Activated naive CD8-positive, alpha-beta T cell treated with anti-CD3 and anti-CD28 coated beads, Interleukin-2, amount 10 ng/mL, durations not matched to agents 7 days and 5 days (primary cell): Measurements from ENCODE around the gene U2AF2. TPM values are rescaled to one million over a fixed set of nuclear protein-coding genes. Genes with fewer than 3 reads are reported as not detected.
A peak's percentile ranks its signal among the peaks of the same experiment; 100 is the strongest.

Experiments used
- ATAC-seq: fragments of 150-1000 bp; cut with Tn5 transposase; one replicate; pipeline ENCODE4 v1.10.0; 2021; ENCODE audit warnings: low read depth, moderate library complexity
- POLR2A ChIA-PET: fragments of 350-600 bp; sonication (Branson Sonifier 250); formaldehyde crosslinking; loops from one replicate; lab custom pipeline; 2021; ENCODE audit warnings: antibody characterized with exemption; lab: Charles Lee
- DNase-seq: peaks from one replicate; pipeline ENCODE4 v3.0.0; 2021
- H3K27ac Mint-ChIP-seq: one replicate; pipeline ENCODE4 v1.8.0; 2022; ENCODE audit warnings: mild to moderate bottlenecking, mixed read lengths
- H3K27me3 Mint-ChIP-seq: one replicate; pipeline ENCODE4 v1.8.0; 2022; ENCODE audit warnings: mild to moderate bottlenecking, moderate library complexity, mixed read lengths
- H3K36me3 Mint-ChIP-seq: one replicate; pipeline ENCODE4 v1.8.0; 2021; ENCODE audit warnings: mild to moderate bottlenecking, mixed read lengths
- H3K4me1 Mint-ChIP-seq: one replicate; pipeline ENCODE4 v1.8.0; 2021; ENCODE audit warnings: mixed read lengths
- H3K4me3 Mint-ChIP-seq: one replicate; pipeline ENCODE4 v1.8.0; 2022; ENCODE audit warnings: mild to moderate bottlenecking, moderate library complexity, mixed read lengths
- H3K9me3 Mint-ChIP-seq: one replicate; pipeline ENCODE4 v1.8.0; 2021; ENCODE audit warnings: mixed read lengths
- total RNA-seq, 2 experiments: library from RNA; stranded (reverse); gene quantifications; one replicate each; pipeline ENCODE4 v1.2.3, GENCODE V29; 2021

The U2AF2 gene
- total RNA-seq, 2 experiments from 2014 or later: 257 to 267 TPM

DNA sequence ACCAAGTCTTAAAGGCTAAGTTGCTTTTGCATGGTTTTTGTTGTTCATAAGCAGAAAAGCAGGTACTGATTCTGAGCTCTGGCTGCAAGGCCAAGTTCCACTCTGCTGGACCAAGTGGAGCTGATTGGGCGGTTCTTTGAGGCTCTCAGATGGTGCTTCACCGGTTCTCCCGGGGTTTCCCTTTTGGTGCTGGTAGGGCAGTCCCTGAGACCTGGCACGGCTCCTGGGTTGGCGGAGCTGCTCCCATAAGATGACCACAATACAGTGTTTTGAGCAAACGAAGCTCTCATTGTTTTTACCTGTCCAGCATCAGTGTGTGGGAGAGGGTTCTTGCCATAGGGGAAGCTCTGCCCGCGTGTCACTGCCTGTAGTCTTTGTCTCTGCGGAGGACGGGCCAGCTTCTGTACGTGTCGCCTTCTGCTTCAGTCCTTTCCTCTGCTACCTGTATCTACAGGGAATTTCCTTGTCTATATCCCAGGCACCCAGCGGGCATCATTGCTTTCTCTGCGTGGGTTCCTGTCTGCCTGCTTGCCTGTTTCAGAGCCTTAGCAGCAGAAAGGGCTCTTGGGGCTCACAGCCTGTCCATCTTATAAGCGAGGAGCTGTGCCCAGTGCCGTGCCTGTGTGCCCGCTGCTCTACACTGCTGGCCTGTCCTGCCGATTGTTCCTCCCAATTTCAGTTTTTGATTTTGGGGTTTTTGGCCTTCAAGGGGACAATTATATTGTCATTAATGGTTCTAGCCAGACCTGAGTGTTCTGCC is 2.3 kb downstream of the U2AF2 start:
- peak overlapping the region; percentile 95 for H3K27ac Mint-ChIP-seq
- peaks cover 25% of the 10 kb centered on the region for H3K36me3 Mint-ChIP-seq
- no peaks in the 10 kb centered on the region for H3K27me3 Mint-ChIP-seq
- ATAC-seq (no peak), DNase-seq (no peak)
- peaks cover 31% of the 10 kb centered on the region for H3K4me1 Mint-ChIP-seq
- H3K9me3 Mint-ChIP-seq: no peaks in the 10 kb centered on the region
- H3K4me3 Mint-ChIP-seq: peak overlapping the region; percentile 86
- POLR2A ChIA-PET: interaction anchor here (1.1 to 1.8 kb wide), 3 partner anchors 10 to 58 kb away, joined by 4 to 9 read pairs (median 6); partner anchors contain the start of gene FIZ1

DNA sequence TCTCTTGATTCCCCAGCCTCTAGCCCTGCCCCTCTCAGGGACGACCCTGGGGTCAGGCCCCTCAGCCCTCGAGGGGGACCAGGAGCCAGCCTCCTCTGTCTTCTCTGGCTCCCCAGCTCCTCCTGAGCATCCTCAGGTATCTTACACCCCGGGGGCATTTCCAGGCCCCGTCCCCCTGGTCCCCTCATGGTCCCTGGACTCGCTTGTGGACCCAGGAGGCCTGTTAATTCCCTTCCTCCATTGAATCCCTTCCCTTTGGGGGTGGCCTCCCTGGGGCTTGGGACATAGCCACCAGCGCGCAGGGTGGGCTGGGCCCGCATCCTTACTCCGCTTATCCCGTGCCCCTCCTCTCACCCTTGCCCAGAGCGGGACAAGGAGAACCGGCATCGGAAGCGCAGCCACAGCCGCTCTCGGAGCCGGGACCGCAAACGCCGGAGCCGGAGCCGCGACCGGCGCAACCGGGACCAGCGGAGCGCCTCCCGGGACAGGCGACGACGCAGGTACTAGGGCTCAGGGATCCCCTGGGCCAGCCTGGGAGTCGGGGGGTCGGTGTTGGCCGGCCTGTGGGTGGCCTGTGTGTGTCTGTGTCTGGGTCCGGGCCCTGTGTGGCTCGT is 4.1 kb downstream of the U2AF2 start:
- H3K27ac Mint-ChIP-seq: no peak overlapping the region
- no peak for ATAC-seq
- POLR2A ChIA-PET: no interaction called here

DNA sequence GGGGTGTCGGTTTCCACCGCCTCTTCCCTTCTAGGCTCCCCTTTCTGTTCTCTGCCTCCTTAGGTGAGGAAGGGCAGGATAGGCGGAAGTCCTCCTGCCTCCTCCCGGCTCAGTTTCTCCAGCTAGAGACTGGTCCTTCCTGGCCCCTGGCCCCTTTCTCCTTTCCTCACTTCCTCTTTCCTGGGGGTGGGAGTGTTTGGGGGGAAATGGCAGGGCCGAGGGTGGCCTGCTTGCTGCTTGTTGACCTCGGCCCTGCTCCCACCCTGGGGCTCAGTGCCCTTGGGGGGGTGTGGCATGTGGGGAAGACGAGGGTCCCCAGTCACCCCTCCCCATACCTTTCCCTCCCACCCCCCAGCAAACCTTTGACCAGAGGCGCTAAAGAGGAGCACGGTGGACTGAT is 5.0 kb downstream of the U2AF2 start:
- peaks cover 31% of the 10 kb centered on the region for H3K4me1 Mint-ChIP-seq
- DNase-seq (no peak), ATAC-seq (no peak)
- H3K4me3 Mint-ChIP-seq: no peak overlapping the region
- peaks cover 32% of the 10 kb centered on the region for H3K36me3 Mint-ChIP-seq
- no peaks in the 10 kb centered on the region for H3K9me3 Mint-ChIP-seq
- H3K27ac Mint-ChIP-seq: peak overlapping the region; percentile 79
- POLR2A ChIA-PET: interaction anchor here (1.2 kb wide), 1 partner anchor 13 kb away, joined by 3 read pairs; no protein-coding TSS in a partner anchor
- no peaks in the 10 kb centered on the region for H3K27me3 Mint-ChIP-seq

More for the DNA sequence above, 4.1 kb downstream of the U2AF2 start:
- Mint-ChIP-seq H3K36me3 (peaks cover 32% of the 10 kb centered on the region), H3K4me1 (peaks cover 31% of the 10 kb centered on the region), H3K9me3 (no peaks in the 10 kb centered on the region), H3K4me3 (no peak overlapping the region), H3K27me3 (no peaks in the 10 kb centered on the region)
- no peak for DNase-seq

DNA sequence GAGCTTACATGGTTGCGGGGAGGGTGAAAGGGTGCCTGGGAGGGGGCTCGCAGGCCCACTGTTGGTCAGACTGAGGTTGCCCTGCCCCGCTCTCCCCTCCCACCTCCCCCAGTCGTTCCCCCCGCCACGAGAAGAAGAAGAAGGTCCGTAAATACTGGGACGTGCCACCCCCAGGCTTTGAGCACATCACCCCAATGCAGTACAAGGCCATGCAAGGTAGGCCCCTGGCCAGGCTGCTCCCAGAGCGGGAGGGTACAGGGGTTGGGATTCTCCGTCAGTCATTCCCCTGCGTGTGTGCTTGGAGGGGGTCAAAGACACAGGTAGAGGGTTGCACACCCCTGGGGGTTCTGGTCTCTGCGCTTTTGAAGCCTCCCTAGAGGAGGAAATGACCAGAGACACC is 5.6 kb downstream of the U2AF2 start:
- POLR2A ChIA-PET: interaction anchor here (1.2 kb wide), 1 partner anchor 13 kb away, joined by 3 read pairs; no protein-coding TSS in a partner anchor
- no peak for DNase-seq
- Mint-ChIP-seq H3K4me1 (peaks cover 31% of the 10 kb centered on the region), H3K9me3 (no peaks in the 10 kb centered on the region), H3K27me3 (no peaks in the 10 kb centered on the region), H3K4me3 (no peak overlapping the region), H3K27ac (no peak overlapping the region), H3K36me3 (peaks cover 32% of the 10 kb centered on the region)
- ATAC-seq: no peak

DNA sequence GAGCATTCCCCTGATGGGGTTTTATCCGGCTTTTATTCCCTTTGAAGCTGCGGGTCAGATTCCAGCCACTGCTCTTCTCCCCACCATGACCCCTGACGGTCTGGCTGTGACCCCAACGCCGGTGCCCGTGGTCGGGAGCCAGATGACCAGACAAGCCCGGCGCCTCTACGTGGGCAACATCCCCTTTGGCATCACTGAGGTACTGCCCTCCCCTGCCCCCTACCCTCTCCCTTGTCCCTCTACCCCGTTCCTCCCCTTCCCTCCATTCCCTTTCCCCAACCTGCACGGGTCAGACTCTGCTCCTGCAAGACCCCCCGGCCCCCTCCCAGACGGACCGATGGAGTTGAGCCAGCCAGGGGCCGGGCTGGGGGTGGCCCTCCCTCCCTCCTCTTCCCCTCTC is 6.2 kb downstream of the U2AF2 start:
- DNase-seq: no peak
- H3K4me3 Mint-ChIP-seq: no peak overlapping the region
- ATAC-seq: no peak
- H3K27ac Mint-ChIP-seq: no peak overlapping the region
- H3K27me3 Mint-ChIP-seq: no peaks in the 10 kb centered on the region
- H3K9me3 Mint-ChIP-seq: no peaks in the 10 kb centered on the region
- H3K36me3 Mint-ChIP-seq: peaks cover 29% of the 10 kb centered on the region
- POLR2A ChIA-PET: no interaction called here
- H3K4me1 Mint-ChIP-seq: peaks cover 29% of the 10 kb centered on the region

DNA sequence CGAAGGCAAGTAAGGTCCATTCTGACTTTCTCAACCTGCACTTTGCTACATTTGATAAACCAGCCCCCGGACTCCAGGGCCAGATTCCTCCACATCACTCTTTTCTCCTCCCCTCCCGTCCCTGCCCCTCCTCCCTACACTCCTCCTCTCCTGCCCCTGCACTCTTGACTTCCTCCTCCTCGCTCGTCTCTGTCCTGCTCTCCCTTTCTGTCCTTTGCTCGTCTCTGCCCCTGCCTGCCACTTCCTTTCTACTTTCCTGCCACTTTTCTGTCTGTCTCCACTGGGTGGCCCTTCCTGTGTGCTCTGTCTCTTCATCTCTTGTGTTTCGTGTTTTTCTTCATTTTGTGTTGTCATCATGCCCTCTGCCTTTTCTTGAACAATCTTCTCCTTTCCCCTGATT is 7.0 kb downstream of the U2AF2 start:
- POLR2A ChIA-PET: no interaction called here
- Mint-ChIP-seq H3K27me3 (no peaks in the 10 kb centered on the region), H3K27ac (peak overlapping the region; percentile 17), H3K9me3 (no peaks in the 10 kb centered on the region), H3K4me3 (no peak overlapping the region), H3K4me1 (peaks cover 22% of the 10 kb centered on the region), H3K36me3 (peaks cover 25% of the 10 kb centered on the region)
- no peak for DNase-seq
- ATAC-seq: no peak

DNA sequence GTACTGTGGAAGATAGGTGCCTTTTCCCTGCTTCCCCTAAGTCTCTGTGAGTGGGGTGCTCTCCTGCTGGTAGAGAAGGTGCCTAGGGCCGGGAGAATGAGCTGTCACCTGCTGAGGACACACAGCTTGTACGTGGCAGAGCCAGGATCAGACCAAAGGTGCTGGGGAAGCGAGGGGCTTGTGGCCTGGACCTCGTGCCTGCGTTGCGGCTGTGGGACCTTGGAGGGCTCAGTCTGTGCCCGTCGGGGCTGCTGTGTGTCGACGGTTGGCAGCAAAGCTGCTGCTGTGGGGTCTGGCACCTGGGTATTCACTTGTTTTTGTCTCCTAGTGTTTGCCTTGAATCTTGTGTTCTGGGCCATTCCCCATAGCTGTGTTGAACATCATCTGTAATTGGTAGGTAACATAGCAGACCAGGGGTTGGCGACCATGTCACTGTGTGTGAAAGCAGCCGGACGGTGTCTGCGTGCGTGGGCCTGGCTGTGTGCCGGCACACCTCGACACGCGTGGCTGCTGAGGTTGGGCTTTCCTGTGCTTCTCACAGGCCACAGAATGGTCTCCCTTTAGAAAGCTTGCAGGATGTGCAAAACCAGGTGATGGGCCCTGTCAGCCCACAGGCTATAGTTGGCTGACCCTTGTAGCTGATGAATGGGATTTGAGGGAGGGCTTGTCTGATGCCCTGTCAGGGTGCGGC is 9.2 kb downstream of the U2AF2 start:
- Mint-ChIP-seq H3K27ac (no peak overlapping the region), H3K9me3 (no peaks in the 10 kb centered on the region), H3K4me3 (no peak overlapping the region), H3K36me3 (peaks cover 17% of the 10 kb centered on the region), H3K27me3 (no peaks in the 10 kb centered on the region), H3K4me1 (peaks cover 10% of the 10 kb centered on the region)
- DNase-seq: no peak
- POLR2A ChIA-PET: no interaction called here
- ATAC-seq: no peak

DNA sequence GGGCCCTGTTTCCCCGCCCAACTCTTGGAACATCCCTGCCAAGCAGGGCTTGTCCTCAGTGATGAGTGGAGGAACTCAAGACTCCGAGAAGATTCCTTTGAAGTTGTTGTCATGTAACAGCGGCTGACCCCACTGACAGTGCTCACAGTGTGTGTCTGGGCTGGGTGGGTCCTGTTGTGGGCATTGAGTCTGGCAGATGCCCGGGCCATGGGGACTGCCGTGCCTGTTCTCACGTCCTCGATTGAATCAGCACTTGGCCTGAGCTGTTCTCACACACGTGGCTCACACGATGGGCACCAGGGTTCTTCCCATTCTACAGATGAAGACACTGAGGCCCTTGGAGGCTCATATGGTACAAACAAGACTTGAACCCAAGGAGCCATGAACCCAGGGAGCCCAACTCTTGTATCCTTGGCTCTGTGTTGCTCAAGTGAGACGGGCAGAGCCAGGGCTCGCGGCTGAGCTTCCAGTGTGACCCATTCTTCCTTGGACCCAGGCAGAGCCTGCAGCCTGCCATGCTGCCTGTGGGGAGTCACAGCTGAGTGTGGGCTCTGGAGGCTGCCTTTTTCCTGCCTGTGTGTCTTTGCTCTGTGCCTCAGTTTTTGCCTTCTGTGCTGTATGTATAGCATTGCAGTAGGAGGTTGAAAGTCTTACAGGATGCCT is 11.6 kb downstream of the U2AF2 start:
- DNase-seq (no peak), ATAC-seq (no peak)
- POLR2A ChIA-PET: interaction anchor here (0.8 kb wide), 1 partner anchor 9 kb away, joined by 6 read pairs; no protein-coding TSS in a partner anchor
- H3K9me3 Mint-ChIP-seq: no peaks in the 10 kb centered on the region
- peaks cover 7% of the 10 kb centered on the region for H3K4me1 Mint-ChIP-seq
- H3K27me3 Mint-ChIP-seq: no peaks in the 10 kb centered on the region
- H3K36me3 Mint-ChIP-seq: peaks cover 16% of the 10 kb centered on the region
- no peak overlapping the region for H3K4me3 Mint-ChIP-seq
- no peak overlapping the region for H3K27ac Mint-ChIP-seq

DNA sequence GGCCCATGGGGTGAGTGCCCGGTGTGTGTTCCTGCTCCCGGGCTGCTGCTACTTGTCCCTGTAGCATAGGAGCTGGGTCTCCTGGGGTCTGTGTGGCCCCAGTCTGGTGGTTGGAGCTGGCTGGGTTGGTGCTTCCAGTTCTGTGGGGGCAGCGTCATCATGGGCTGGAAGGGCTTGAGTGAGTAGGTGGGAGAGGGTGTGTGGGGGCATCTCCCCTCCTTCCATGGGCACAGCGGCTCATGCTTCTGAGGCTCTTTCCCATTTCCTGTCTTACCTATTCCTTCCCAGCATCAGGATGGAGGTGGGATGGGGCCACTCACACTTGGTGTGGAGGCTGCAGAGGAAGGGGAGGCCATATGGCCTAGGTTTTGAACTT is 12.2 kb downstream of the U2AF2 start:
- Mint-ChIP-seq H3K4me1 (peaks cover 5% of the 10 kb centered on the region), H3K4me3 (no peak overlapping the region), H3K27ac (no peak overlapping the region), H3K27me3 (no peaks in the 10 kb centered on the region), H3K9me3 (no peaks in the 10 kb centered on the region), H3K36me3 (peaks cover 13% of the 10 kb centered on the region)
- POLR2A ChIA-PET: interaction anchor here (0.8 kb wide), 1 partner anchor 10 kb away, joined by 6 read pairs; no protein-coding TSS in a partner anchor
- ATAC-seq (no peak), DNase-seq (no peak)

DNA sequence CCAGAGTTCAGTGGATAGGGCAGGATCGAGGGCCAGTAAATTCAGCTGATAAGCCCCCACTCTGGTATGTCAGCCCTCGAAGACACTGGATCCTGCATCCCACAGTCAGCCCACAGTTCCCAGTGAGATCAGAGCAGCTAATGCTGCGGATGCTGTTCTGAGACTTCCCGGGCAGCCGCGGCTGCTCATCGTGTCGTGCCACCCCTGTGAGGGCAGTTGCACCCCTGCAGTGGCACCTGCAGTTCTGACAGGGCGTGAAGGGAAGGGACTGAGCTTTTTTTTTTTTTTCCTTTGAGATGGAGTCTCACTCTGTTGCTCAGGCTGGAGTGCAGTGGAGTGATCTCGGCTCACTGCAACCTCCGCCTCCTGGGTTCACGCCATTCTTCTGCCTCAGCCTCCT is 12.7 kb downstream of the U2AF2 start:
- no peak overlapping the region for H3K4me3 Mint-ChIP-seq
- H3K27ac Mint-ChIP-seq: no peak overlapping the region
- POLR2A ChIA-PET: no interaction called here

DNA sequence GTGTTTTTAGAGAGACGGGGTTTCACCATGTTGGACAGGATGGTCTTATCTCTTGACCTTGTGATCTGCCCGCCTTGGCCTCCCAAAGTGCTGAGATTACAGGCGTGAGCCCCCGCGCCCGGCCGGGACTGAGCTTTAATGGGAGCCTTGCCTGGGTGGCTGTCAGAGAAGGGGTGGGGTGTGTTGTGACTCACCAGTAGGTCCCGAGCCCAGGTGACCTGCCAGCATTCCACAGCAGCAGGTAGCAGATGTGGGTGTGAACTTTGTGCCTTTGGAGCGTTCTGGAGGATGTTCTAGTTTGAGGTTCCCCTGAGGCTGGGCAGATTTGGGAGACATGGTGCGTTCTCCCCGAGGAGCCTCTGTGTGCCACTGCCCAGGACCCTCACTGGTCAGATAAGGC is 13.1 kb downstream of the U2AF2 start:
- Mint-ChIP-seq H3K4me1 (peaks cover 4% of the 10 kb centered on the region), H3K36me3 (peaks cover 8% of the 10 kb centered on the region), H3K9me3 (no peaks in the 10 kb centered on the region), H3K4me3 (no peak overlapping the region), H3K27ac (no peak overlapping the region), H3K27me3 (no peaks in the 10 kb centered on the region)
- DNase-seq (no peak), ATAC-seq (no peak)
- POLR2A ChIA-PET: no interaction called here

More for the DNA sequence above, 12.7 kb downstream of the U2AF2 start:
- Mint-ChIP-seq H3K4me1 (peaks cover 4% of the 10 kb centered on the region), H3K9me3 (no peaks in the 10 kb centered on the region), H3K36me3 (peaks cover 11% of the 10 kb centered on the region), H3K27me3 (no peaks in the 10 kb centered on the region)
- DNase-seq (no peak), ATAC-seq (no peak)

DNA sequence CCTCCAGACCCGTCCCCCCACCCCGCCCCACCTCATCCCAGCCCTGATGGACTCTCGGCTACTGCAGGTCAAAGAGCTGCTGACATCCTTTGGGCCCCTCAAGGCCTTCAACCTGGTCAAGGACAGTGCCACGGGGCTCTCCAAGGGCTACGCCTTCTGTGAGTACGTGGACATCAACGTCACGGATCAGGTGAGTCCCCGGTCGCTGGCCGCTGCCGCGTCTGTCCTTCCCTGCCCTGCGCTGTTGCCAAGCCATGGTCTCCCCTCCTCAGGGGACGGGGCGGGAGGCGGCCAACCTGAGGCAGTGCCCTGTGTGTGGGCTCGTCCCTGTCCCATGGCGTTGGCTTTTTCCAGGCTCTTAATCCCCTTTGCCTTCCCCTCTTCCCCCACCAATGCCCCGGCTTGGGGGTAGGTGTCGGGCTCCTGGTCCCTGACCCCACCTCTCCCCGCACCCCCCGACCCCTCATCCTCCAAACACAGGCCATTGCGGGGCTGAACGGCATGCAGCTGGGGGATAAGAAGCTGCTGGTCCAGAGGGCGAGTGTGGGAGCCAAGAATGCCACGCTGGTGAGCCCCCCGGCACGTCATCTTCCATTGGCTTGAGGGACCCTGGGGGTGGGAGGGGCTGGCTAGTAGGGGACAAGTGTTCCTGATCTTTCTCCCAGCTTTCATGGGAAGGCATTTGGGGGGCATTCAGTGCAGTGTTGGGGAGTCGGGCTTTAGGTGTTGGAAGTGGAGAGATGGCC is 13.9 kb downstream of the U2AF2 start:
- H3K27me3 Mint-ChIP-seq: no peaks in the 10 kb centered on the region
- no peak overlapping the region for H3K4me3 Mint-ChIP-seq
- POLR2A ChIA-PET: no interaction called here
- no peak overlapping the region for H3K27ac Mint-ChIP-seq
- no peak for ATAC-seq
- no peak for DNase-seq
- H3K9me3 Mint-ChIP-seq: no peaks in the 10 kb centered on the region
- H3K36me3 Mint-ChIP-seq: peaks cover 4% of the 10 kb centered on the region
- peaks cover 7% of the 10 kb centered on the region for H3K4me1 Mint-ChIP-seq
